WTC11 (cell line): ENCODE results near the gene TMEM184A.

ENCODE experiments used
- CTCF ChIP-seq: fragments of 200-600 bp; IDR thresholded peaks from 2 replicates; pipeline ENCODE4 v1.8.0; 2022; ENCODE audit warnings: antibody characterized with exemption
- OVOL2 ChIP-seq: fragments of 250-450 bp; sonication (Bioruptor Pico); IDR thresholded peaks from 2 replicates; pipeline ENCODE4 v1.9.0; 2021; ENCODE audit warnings: mild to moderate bottlenecking, borderline replicate concordance
- ZBTB21 ChIP-seq: sonication (generic); formaldehyde crosslinking; IDR thresholded peaks from 2 replicates; pipeline ENCODE4 v1.8.1; 2023; ENCODE audit warnings: mild to moderate bottlenecking, missing genetic modification reagents, borderline replicate concordance

- TF ChIP-seq CTCF, result no peak
- no peak for TF ChIP-seq OVOL2 (CRISPR knock-in tag)
- TF ChIP-seq ZBTB21, result no peak
Observed at GRCh38 chr7:1534330-1535099, 21.5 kb downstream of the TMEM184A start.
